Stomach (tissue), 9 donors: Measurements from ENCODE around the gene CHRNA1. TPM values are rescaled to one million over a fixed set of nuclear protein-coding genes. Genes with fewer than 3 reads are reported as not detected.

Source experiments
- DNase-seq, 2 donors: peaks; one replicate each; pipeline versions ENCODE4 v3.0.0 to v3.0.0-alpha.2; 2013 to 2019
- H3K27ac ChIP-seq, 5 donors: fragments of 200-600 bp in 4 of 5; sonication (generic) in 4 of 5; one replicate each; pipeline ENCODE4 v1.5.1; 2013 to 2019; ENCODE audit warnings: mild to moderate bottlenecking in 1 of 5, moderate library complexity in 1 of 5
- H3K27me3 ChIP-seq, 3 donors: fragments of 200-600 bp; sonication (generic); one replicate each; pipeline ENCODE4 v1.5.1; 2017 to 2019; ENCODE audit warnings: mixed run types in 1 of 3
- H3K36me3 ChIP-seq, 4 donors: fragments of 200-600 bp; sonication (generic); 1 replicate in 3 of 4; 2 replicates in 1 of 4; pipeline ENCODE4 v1.5.1; 2016 to 2019
- H3K4me1 ChIP-seq, 4 donors: fragments of 200-600 bp; sonication (generic); one replicate each; pipeline ENCODE4 v1.5.1; 2016 to 2019
- H3K4me3 ChIP-seq, 4 donors: fragments of 200-600 bp; sonication (generic) in 3 of 4; one replicate each; pipeline ENCODE4 v1.5.1; 2016 to 2019; ENCODE audit warnings: mild to moderate bottlenecking in 1 of 4
- H3K9me3 ChIP-seq, 4 donors: fragments of 200-600 bp; sonication (generic); one replicate each; pipeline ENCODE4 v1.5.1; 2016 to 2019
- EP300 ChIP-seq: sonication (generic); formaldehyde crosslinking; IDR thresholded peaks from one replicate; pipeline ENCODE4 v1.6.1; 2017; ENCODE audit warnings: antibody characterized with exemption
- POLR2A ChIP-seq, 4 donors: fragments of 450-650 bp; IDR thresholded peaks; one replicate each; pipeline ENCODE4 v1.6.1; 2016; ENCODE audit warnings: antibody characterized with exemption in 4 of 4, control low read depth in 2 of 4, mild to moderate bottlenecking in 1 of 4, moderate library complexity in 1 of 4
- POLR2AphosphoS5 ChIP-seq, 3 donors: sonication (generic); formaldehyde crosslinking; IDR thresholded peaks; one replicate each; pipeline ENCODE4 v1.6.1; 2016; ENCODE audit warnings: antibody characterized with exemption in 3 of 3
- WGBS, 5 donors: extraction: QIAGEN DNeasy Blood & Tissue Kit in 3 of 5; methylation state at CpG; one replicate each; pipeline versions ENCODE4 v1.1.5 to v1.1.7; 2013 to 2018; 5-methylcytosine and 5-hydroxymethylcytosine counted together
- intact Hi-C: fragments of 100-400 bp; cut with DNase I; formaldehyde crosslinking; loops from one replicate; pipeline ENCODE4 v1.15.1; 2023; ENCODE audit warnings: low total_unique reads
- polyA plus RNA-seq, 3 donors: library from polyadenylated mRNA; stranded (reverse); fragments of 200-250 nt; gene quantifications; one replicate each; pipeline ENCODE4 v1.2.3, GENCODE V29; 2013
- total RNA-seq, 5 donors: library from RNA; depleted of rRNA; stranded (reverse); fragments of >200 nt; gene quantifications; one replicate each; pipeline versions ENCODE4 v1.1.0 to v1.2.3, GENCODE V29; 2014 to 2016
- TF ChIP-seq, protein P1 (sequence below), 7 experiments: fragments of 450-650 bp in 4 of 7; fragments of 200-600 bp in 3 of 7; sonication (generic) in 3 of 7; IDR thresholded peaks; one replicate each; pipeline ENCODE4 v1.5.1; 2016 to 2019; ENCODE audit warnings: antibody characterized with exemption in 7 of 7, control low read depth in 2 of 7, mild to moderate bottlenecking in 1 of 7
- donor health status: healthy with polysubstance abuse.
- donor health status: Bipolar disorder and iron deficiency.
- donor health status: healthy.

CHRNA1 gene
- total and polyA plus RNA-seq, 8 donors: 0.46 TPM; not detected in 7

DNA sequence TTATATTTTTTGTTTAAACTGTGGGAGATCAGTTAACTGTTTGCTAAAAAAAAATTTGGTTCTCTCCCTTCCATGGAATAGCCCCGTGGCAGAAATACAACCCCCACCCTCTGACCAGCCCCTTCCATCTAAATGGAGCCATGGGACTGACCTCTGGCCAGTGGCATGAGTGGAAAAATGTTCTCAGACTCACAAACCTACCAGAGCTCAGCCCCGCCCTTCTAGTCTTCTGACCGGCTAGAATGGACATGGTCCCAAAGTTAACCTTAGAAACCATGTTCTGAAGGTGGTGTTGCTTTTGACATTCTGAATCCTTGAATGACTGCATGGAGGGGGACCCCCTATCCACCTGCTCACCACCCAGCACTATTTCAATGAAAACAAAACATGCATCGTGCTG lies 1.3 kb upstream of the CHRNA1 start:
- Histone ChIP-seq H3K27me3 (peaks cover 0 to 8% (median 0%) of the 10 kb centered on the region in 3 donors), H3K4me1 (no peaks in the 10 kb centered on the region), H3K4me3 (no peak overlapping the region), H3K9me3 (no peaks in the 10 kb centered on the region), H3K27ac (no peak overlapping the region), H3K36me3 (no peaks in the 10 kb centered on the region)
- TF ChIP-seq POLR2AphosphoS5 (IDR thresholded peaks at IDR 0.05) (no peak), EP300 (no peak), POLR2A (IDR thresholded peaks at IDR 0.05) (no peak)
- TF ChIP-seq, protein P1, sequence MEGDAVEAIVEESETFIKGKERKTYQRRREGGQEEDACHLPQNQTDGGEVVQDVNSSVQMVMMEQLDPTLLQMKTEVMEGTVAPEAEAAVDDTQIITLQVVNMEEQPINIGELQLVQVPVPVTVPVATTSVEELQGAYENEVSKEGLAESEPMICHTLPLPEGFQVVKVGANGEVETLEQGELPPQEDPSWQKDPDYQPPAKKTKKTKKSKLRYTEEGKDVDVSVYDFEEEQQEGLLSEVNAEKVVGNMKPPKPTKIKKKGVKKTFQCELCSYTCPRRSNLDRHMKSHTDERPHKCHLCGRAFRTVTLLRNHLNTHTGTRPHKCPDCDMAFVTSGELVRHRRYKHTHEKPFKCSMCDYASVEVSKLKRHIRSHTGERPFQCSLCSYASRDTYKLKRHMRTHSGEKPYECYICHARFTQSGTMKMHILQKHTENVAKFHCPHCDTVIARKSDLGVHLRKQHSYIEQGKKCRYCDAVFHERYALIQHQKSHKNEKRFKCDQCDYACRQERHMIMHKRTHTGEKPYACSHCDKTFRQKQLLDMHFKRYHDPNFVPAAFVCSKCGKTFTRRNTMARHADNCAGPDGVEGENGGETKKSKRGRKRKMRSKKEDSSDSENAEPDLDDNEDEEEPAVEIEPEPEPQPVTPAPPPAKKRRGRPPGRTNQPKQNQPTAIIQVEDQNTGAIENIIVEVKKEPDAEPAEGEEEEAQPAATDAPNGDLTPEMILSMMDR (IDR thresholded peaks at IDR 0.05): no peak
- WGBS, 5 donors: 64 to 75% (median 67%) methylated on average over 4 of the region's 4 CpGs
- intact Hi-C loops: no loop called here
- DNase-seq: no peak

DNA sequence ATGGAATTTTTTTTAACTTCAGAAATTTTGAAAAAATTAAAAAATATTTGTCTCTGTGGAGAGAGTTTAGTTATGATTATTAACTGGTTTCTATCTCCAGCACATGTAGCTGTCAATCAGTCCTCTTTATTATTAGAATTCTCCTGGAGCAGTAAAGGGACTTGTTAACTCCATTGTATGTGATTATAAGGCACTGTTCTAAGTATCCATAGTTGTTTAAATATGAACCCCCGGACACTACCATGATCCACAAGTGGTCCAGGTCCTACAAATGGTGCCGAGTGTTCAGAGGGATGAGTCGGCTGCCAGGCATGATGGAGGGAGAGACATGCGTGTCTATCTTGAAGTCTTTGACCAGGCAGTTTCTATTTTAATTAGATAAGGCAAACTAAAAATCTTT lies 492 bp downstream of the CHRNA1 start:
- H3K9me3 ChIP-seq: no peaks in the 10 kb centered on the region
- TF ChIP-seq EP300 (no peak), POLR2A (IDR thresholded peaks at IDR 0.05) (no peak), POLR2AphosphoS5 (IDR thresholded peaks at IDR 0.05) (no peak)
- TF ChIP-seq, protein P1 (IDR thresholded peaks at IDR 0.05): no peak
- H3K36me3 ChIP-seq: no peaks in the 10 kb centered on the region
- peaks cover 0 to 8% (median 0%) of the 10 kb centered on the region in 3 donors for H3K27me3 ChIP-seq
- 85 to 96% (median 93%) methylated on average over 4 of the region's 4 CpGs for WGBS, 5 donors
- DNase-seq: no peak
- no peak overlapping the region for H3K4me3 ChIP-seq
- H3K4me1 ChIP-seq: no peaks in the 10 kb centered on the region
- H3K27ac ChIP-seq: no peak overlapping the region
- intact Hi-C loops: no loop called here

DNA sequence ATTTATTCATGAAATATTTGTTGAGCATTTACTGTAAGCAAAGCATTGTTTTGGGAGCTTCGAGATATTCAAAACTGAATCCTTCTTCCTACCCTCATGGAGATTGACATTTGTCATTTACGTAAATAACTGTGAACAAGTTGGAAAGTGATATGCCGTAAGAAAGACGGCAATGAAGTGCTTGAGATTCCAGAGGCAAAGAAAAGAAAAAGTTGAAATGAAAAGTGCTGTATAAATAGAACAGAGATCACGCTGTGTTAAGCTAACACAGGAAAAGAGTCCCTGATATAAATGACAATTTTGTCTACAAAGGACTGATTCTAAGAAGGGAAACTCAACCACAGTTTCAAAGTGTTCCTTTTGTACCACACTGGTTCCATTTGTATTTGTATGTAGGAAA lies 1.8 kb downstream of the CHRNA1 start:
- Histone ChIP-seq H3K4me1 (no peaks in the 10 kb centered on the region), H3K36me3 (no peaks in the 10 kb centered on the region), H3K4me3 (no peak overlapping the region), H3K9me3 (no peaks in the 10 kb centered on the region), H3K27ac (no peak overlapping the region), H3K27me3 (peaks cover 0 to 8% (median 0%) of the 10 kb centered on the region in 3 donors)
- WGBS, 5 donors: 37 to 54% (median 48%) methylated on average over 5 of the region's 5 CpGs
- intact Hi-C loops: no loop called here
- DNase-seq: no peak
- TF ChIP-seq EP300 (no peak), POLR2A (IDR thresholded peaks at IDR 0.05) (no peak), POLR2AphosphoS5 (IDR thresholded peaks at IDR 0.05) (no peak)
- TF ChIP-seq, protein P1 (IDR thresholded peaks at IDR 0.05): no peak

DNA sequence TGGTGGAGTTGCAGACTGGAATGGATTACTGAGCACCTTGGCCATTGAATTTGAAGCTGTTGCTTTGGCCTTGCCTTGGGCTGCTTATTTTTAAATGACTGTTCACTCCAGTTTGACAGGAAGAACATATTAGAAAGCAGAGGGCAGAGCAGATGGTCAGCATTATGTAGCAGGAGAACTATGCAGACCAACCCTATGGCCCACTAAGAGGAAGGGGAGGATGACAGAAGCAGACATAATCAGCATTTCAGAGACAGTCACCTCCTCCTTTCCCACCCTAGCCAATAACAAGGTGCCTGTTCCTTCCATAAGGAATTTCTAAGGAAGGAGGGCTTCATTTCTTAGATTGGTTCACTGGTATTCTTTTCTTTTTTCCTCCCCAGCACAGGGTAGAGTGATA lies 2.4 kb downstream of the CHRNA1 start:
- intact Hi-C loops: no loop called here
- no peak overlapping the region for H3K27ac ChIP-seq
- DNase-seq: no peak

More for the DNA sequence above, 2.4 kb downstream of the CHRNA1 start:
- TF ChIP-seq, protein P1 (IDR thresholded peaks at IDR 0.05): no peak
- TF ChIP-seq POLR2A (IDR thresholded peaks at IDR 0.05): no peak
- no peak for TF ChIP-seq EP300
- TF ChIP-seq POLR2AphosphoS5 (IDR thresholded peaks at IDR 0.05): no peak
- Histone ChIP-seq H3K27me3 (peaks cover 0 to 4% (median 0%) of the 10 kb centered on the region in 3 donors), H3K4me1 (no peaks in the 10 kb centered on the region), H3K36me3 (no peaks in the 10 kb centered on the region), H3K9me3 (no peaks in the 10 kb centered on the region), H3K4me3 (no peak overlapping the region)
